HepG2 (cell line): ENCODE measurements around the gene SRGAP3. TPM values are rescaled to one million over a fixed set of nuclear protein-coding genes. Genes with fewer than 3 reads are reported as not detected.
A peak's percentile ranks its signal among the peaks of the same experiment; 100 is the strongest.

Experiments used
- ATAC-seq: fragments of 200-7000 bp; cut with Tn5 transposase; 3 replicates; pipeline ENCODE4 v1.9.1; 2020; ENCODE audit warnings: mild to moderate bottlenecking, moderate library complexity
- BruUV-seq: library from RNA; stranded (reverse); fragments of 400-500 nt; replicated peaks from 2 replicates; lab custom pipeline; 2021; lab: Mats Ljungman, UMichigan
- CTCF ChIA-PET: fragments of 300-600 bp; formaldehyde crosslinking; extraction: SDS; loops from one replicate; lab custom pipeline; 2021; ENCODE audit warnings: low total read pairs, inconsistent platforms, low intra/inter-chr PET ratio; lab: Yijun Ruan, JAX
- POLR2A ChIA-PET: fragments of 350-600 bp; sonication (Branson Sonifier 250); formaldehyde crosslinking; loops from one replicate; lab custom pipeline; 2020; ENCODE audit warnings: antibody characterized with exemption, inconsistent platforms; lab: Yijun Ruan, JAX
- DNase-seq: peaks from one replicate; pipeline ENCODE4 v3.0.0-alpha.2; 2015; ENCODE audit warnings: low spot score
- FAIRE-seq: peaks from 3 replicates; lab custom pipeline; 2011; peaks lifted over from hg19 to GRCh38; lab: Jason Lieb, UNC
- H2AFZ ChIP-seq: one replicate; pipeline ENCODE4 v1.6.1; 2011; ENCODE audit warnings: low read length, inconsistent platforms
- H3K27ac ChIP-seq: fragments of 300-600 bp; 3 replicates; pipeline ENCODE4 v1.8.0; 2011; ENCODE audit warnings: mixed run types, mild to moderate bottlenecking, mixed read lengths, low read length, inconsistent platforms; ENCODE audit not compliant: insufficient read depth; ENCODE audit errors: extremely low read length
- H3K27me3 ChIP-seq, 2 experiments: fragments of 200-600 bp in 1 of 2; 2 replicates in 1 of 2; 3 replicates in 1 of 2; pipeline versions ENCODE4 v1.6.0 to v1.8.0; 2011; ENCODE audit warnings: low read length in 2 of 2, mild to moderate bottlenecking in 2 of 2, moderate library complexity in 2 of 2, inconsistent platforms in 1 of 2; ENCODE audit not compliant: insufficient read depth in 2 of 2, control insufficient read depth in 1 of 2
- H3K36me3 ChIP-seq, 2 experiments: fragments of 200-600 bp in 1 of 2; replicated peaks in 1 of 2; 2 replicates in 1 of 2; 3 replicates in 1 of 2; pipeline versions ENCODE4 v1.5.1 to v1.8.0; 2011; ENCODE audit warnings: low read length in 2 of 2, inconsistent platforms in 1 of 2; ENCODE audit not compliant: insufficient read depth in 2 of 2, control insufficient read depth in 1 of 2
- H3K4me1 ChIP-seq: 2 replicates; pipeline ENCODE4 v1.5.1; 2012; ENCODE audit warnings: low read length, inconsistent platforms; ENCODE audit not compliant: insufficient read depth
- H3K4me2 ChIP-seq: 2 replicates; pipeline ENCODE4 v1.6.0; 2011; ENCODE audit warnings: low read depth, low read length, inconsistent platforms
- H3K4me3 ChIP-seq, 3 experiments: fragments of 200-600 bp in 1 of 3; sonication (generic), shearing (Covaris generic) in 1 of 3; replicated peaks in 1 of 3; 2 replicates each; pipeline ENCODE4 v1.5.1; 2011 to 2016; ENCODE audit warnings: low read length in 3 of 3, inconsistent platforms in 2 of 3, low read depth in 2 of 3, mild to moderate bottlenecking in 2 of 3, control low read depth in 1 of 3, mixed read lengths in 1 of 3; ENCODE audit not compliant: insufficient read depth in 1 of 3
- H3K79me2 ChIP-seq: one replicate; pipeline ENCODE4 v1.6.1; 2011; ENCODE audit warnings: low read length, inconsistent platforms; ENCODE audit not compliant: insufficient read depth
- H3K9ac ChIP-seq: 2 replicates; pipeline ENCODE4 v1.6.0; 2011; ENCODE audit warnings: mild to moderate bottlenecking, low read depth, low read length, inconsistent platforms; ENCODE audit not compliant: insufficient read depth
- H3K9me3 ChIP-seq: 2 replicates; pipeline ENCODE4 v1.5.1; 2012; ENCODE audit warnings: mild to moderate bottlenecking, low read length
- H4K20me1 ChIP-seq: 2 replicates; pipeline ENCODE4 v1.6.0; 2011; ENCODE audit warnings: inconsistent platforms, mild to moderate bottlenecking, low read length, moderate library complexity; ENCODE audit not compliant: insufficient read depth
- FOXA1 ChIP-seq, 2 experiments: fragments of 450-650 bp in 1 of 2; sonication (generic) in 1 of 2; formaldehyde crosslinking in 1 of 2; IDR thresholded peaks; 2 replicates each; pipeline versions ENCODE4 v1.4.0 to v1.6.1; 2016 to 2020; ENCODE audit warnings: missing genetic modification reagents in 1 of 2
- MTA3 ChIP-seq: sonication (generic); formaldehyde crosslinking; IDR thresholded peaks from 2 replicates; pipeline ENCODE4 v1.4.0; 2020; ENCODE audit warnings: missing genetic modification reagents
- RELA ChIP-seq: sonication (generic); formaldehyde crosslinking; IDR thresholded peaks from 2 replicates; pipeline ENCODE4 v1.4.0; 2020; ENCODE audit warnings: missing genetic modification reagents
- TEAD2 ChIP-seq: sonication (generic); formaldehyde crosslinking; IDR thresholded peaks from 2 replicates; pipeline ENCODE4 v1.9.0; 2021; ENCODE audit warnings: missing genetic modification reagents
- ZNF468 ChIP-seq: sonication (generic); formaldehyde crosslinking; IDR thresholded peaks from 2 replicates; pipeline ENCODE4 v1.8.0; 2022; ENCODE audit warnings: mild to moderate bottlenecking, moderate library complexity, missing genetic modification reagents
- WGBS: methylation state at CpG from one replicate; pipeline ENCODE4 v1.1.6; 2017; ENCODE audit warnings: low lambda C conversion rate; 5-methylcytosine and 5-hydroxymethylcytosine counted together
- in situ Hi-C: cut with HindIII; loops from 2 replicates; pipeline ENCODE4 v1.10.0; 2017; ENCODE audit warnings: low pct_unique_long_range_greater_than_20kb; ENCODE audit not compliant: extremely low pct_ligation_motif_present
- intact Hi-C: fragments of 100-400 bp; cut with micrococcal nuclease; formaldehyde crosslinking; loops from one replicate; pipeline ENCODE4 v1.10.0; 2022; ENCODE audit not compliant: unreplicated experiment
- polyA plus RNA-seq, 8 experiments: library from polyadenylated mRNA; depleted of rRNA in 3 of 8; stranded (reverse) in 7 of 8; unstranded in 1 of 8; fragments of >200 nt; fragmentation: Illumina TruSeq in 4 of 8; extraction: Trizol in 4 of 8; gene quantifications; 2 replicates each; pipeline versions ENCODE4 v1.2.1 to v1.2.3, GENCODE V29; 2011 to 2016; ENCODE audit warnings: low read depth in 4 of 8, missing spikeins in 1 of 8, mixed read lengths in 1 of 8; ENCODE audit not compliant: insufficient read depth in 1 of 8
- total RNA-seq, 5 experiments: library from RNA; depleted of rRNA; stranded (reverse); fragments of >200 nt; fragmentation: Illumina TruSeq; extraction: Trizol; gene quantifications; 2 replicates each; pipeline ENCODE4 v1.2.3, GENCODE V29; 2016; ENCODE audit warnings: low read depth in 1 of 5
- TF ChIP-seq, protein P1 (sequence below): sonication (generic); formaldehyde crosslinking; IDR thresholded peaks from 2 replicates; pipeline ENCODE4 v1.4.0; 2020; ENCODE audit warnings: mild to moderate bottlenecking, missing genetic modification reagents
- TF ChIP-seq, protein P2 (sequence below): sonication (generic); formaldehyde crosslinking; IDR thresholded peaks from 2 replicates; pipeline ENCODE4 v1.5.0; 2020; ENCODE audit warnings: missing genetic modification reagents
- TF ChIP-seq, protein P3 (sequence below): sonication (generic); formaldehyde crosslinking; IDR thresholded peaks from 2 replicates; pipeline ENCODE4 v1.5.0; 2020; ENCODE audit warnings: missing genetic modification reagents
- TF ChIP-seq, protein P4 (sequence below): sonication (generic); formaldehyde crosslinking; IDR thresholded peaks from 2 replicates; pipeline ENCODE4 v1.8.0; 2022; ENCODE audit warnings: mild to moderate bottlenecking, missing genetic modification reagents, borderline replicate concordance

SRGAP3 gene
- total and polyA plus RNA-seq, 2 of the 13 experiments (the other 11 are each of a cell fraction or from before 2014, with no cell fraction given), result 1.2 to 1.4 TPM

DNA sequence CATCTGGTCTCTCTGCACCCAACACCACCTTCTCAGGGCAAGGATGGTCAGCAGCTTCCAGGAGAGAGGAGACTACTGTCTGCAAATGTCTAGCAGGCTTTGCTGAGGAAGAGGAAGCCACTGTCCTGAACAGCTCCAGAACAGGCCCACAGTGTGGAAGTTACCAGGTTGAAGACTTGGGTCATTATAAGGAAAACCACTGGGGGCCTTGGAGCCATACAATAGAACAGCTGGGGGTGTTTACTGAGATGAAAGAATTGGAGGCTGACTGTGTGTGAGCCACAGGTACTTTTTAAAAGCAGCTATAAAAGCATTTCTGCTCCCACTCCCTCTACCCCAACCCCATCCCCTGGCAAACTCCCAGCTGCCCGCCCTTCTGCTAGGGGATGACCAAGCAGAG, 24.2 kb downstream of the SRGAP3 start:
- BruUV-seq, result no TSS peak
- Histone ChIP-seq H3K9ac (no peak overlapping the region), H3K4me1 (no peaks in the 10 kb centered on the region), H3K79me2 (no peaks in the 10 kb centered on the region), H3K4me3 (no peak overlapping the region), H3K4me2 (no peak overlapping the region), H3K27ac (no peak overlapping the region), H3K36me3 (no peaks in the 10 kb centered on the region), H2AFZ (no peak overlapping the region), H4K20me1 (no peaks in the 10 kb centered on the region), H3K27me3 (no peaks in the 10 kb centered on the region), H3K9me3 (no peaks in the 10 kb centered on the region)
- intact Hi-C loops, result no loop called here
- TF ChIP-seq, protein P1, sequence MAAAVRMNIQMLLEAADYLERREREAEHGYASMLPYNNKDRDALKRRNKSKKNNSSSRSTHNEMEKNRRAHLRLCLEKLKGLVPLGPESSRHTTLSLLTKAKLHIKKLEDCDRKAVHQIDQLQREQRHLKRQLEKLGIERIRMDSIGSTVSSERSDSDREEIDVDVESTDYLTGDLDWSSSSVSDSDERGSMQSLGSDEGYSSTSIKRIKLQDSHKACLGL, result no peak
- TF ChIP-seq ZNF468 (no peak), TEAD2 (CRISPR knock-in tag) (no peak), MTA3 (no peak)
- TF ChIP-seq, protein P2, sequence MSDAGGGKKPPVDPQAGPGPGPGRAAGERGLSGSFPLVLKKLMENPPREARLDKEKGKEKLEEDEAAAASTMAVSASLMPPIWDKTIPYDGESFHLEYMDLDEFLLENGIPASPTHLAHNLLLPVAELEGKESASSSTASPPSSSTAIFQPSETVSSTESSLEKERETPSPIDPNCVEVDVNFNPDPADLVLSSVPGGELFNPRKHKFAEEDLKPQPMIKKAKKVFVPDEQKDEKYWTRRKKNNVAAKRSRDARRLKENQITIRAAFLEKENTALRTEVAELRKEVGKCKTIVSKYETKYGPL (CRISPR knock-in tag), result no peak
- TF ChIP-seq, protein P3, sequence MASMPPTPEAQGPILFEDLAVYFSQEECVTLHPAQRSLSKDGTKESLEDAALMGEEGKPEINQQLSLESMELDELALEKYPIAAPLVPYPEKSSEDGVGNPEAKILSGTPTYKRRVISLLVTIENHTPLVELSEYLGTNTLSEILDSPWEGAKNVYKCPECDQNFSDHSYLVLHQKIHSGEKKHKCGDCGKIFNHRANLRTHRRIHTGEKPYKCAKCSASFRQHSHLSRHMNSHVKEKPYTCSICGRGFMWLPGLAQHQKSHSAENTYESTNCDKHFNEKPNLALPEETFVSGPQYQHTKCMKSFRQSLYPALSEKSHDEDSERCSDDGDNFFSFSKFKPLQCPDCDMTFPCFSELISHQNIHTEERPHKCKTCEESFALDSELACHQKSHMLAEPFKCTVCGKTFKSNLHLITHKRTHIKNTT (CRISPR knock-in tag), result no peak
- ChIA-PET POLR2A (no interaction called here), CTCF (no interaction called here)
- ATAC-seq, result no peak
- FAIRE-seq, result no peak
- no peak for DNase-seq
- in situ Hi-C loops, result no loop called here
- no CpG with 5 or more reads among the region's 1 CpG for WGBS

DNA sequence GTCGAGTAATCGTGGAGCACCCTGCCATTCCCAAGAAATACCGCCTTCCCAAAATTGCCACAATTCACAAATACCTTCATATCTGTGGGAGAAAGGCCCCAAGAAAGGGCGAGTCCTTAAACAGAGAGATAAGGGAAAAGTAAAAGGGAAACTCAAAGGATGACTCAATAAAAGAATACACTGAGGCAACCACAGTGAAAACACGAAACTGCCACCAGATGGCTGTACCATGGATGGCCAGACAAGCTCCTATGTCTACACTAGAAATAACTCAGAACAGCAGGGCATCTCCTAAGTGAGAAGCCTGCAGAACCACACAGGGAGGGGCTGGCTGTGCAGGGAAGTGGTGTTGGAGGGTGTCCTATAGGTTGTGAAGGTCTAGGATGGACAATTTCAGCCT, 25.0 kb downstream of the SRGAP3 start:
- intact Hi-C loops, result no loop called here
- 29% methylated on average over 5 of the region's 5 CpGs for WGBS
- Histone ChIP-seq H3K4me1 (no peaks in the 10 kb centered on the region), H3K27ac (no peak overlapping the region), H4K20me1 (no peaks in the 10 kb centered on the region), H3K27me3 (no peaks in the 10 kb centered on the region), H3K79me2 (no peaks in the 10 kb centered on the region), H3K9me3 (no peaks in the 10 kb centered on the region), H3K4me2 (no peak overlapping the region), H3K9ac (no peak overlapping the region), H3K4me3 (no peak overlapping the region), H3K36me3 (no peaks in the 10 kb centered on the region), H2AFZ (no peak overlapping the region)
- in situ Hi-C loops, result no loop called here
- peak; percentile 25; the same call in 1 of the 3 replicates for ATAC-seq
- no TSS peak for BruUV-seq
- ChIA-PET POLR2A (no interaction called here), CTCF (no interaction called here)
- DNase-seq, result no peak
- no peak for FAIRE-seq
- TF ChIP-seq, protein P4, sequence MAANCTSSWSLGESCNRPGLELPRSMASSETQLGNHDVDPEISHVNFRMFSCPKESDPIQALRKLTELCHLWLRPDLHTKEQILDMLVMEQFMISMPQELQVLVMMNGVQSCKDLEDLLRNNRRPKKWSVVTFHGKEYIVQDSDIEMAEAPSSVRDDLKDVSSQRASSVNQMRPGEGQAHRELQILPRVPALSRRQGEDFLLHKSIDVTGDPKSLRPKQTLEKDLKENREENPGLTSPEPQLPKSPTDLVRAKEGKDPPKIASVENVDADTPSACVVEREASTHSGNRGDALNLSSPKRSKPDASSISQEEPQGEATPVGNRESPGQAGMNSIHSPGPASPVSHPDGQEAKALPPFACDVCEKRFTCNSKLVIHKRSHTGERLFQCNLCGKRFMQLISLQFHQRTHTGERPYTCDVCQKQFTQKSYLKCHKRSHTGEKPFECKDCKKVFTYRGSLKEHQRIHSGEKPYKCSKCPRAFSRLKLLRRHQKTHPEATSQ (CRISPR knock-in tag), result no peak
- TF ChIP-seq FOXA1 (IDR thresholded peaks at IDR 0.05) (no peak), FOXA1 (CRISPR knock-in tag; IDR thresholded peaks at IDR 0.05) (no peak), RELA (no peak)
